Measurements from ENCODE around the gene CUTC.

DNA sequence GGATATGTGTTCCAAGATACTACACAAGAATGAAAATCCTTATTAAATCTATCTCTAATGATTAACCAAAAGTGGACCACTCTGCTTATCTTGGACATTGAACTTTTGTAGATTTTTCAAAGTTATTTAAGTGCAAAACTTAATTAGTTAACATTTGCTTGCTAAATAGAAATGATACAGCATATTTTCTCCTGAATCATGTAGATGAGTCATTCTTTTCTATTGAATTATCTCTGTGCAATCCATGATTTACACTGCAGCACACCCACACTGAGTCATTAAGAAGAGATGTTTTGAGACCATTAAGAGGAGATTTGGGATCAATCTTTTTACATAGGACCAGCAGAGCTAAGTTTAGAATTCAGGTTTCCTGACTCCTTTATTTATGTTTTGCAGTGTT is 43.8 kb downstream of the CUTC start:
- TF ChIP-seq POLR2A (IDR thresholded peaks at IDR 0.05) (no peak), CTCF (IDR thresholded peaks at IDR 0.05) (no peak)

Measured in Peyer's patch (tissue), 4 donors.